Inflammatory macrophage treated with lipopolysaccharide for 1 hour (primary cell): Measurements from ENCODE around the gene AMACR.

Source experiments
- DNase-seq, 2 donors: peaks; one replicate each; pipeline ENCODE4 v3.0.0-alpha.2; 2020 to 2022

The AMACR gene

GRCh38 chr5:34007621-34008600 is at the start of gene AMACR:
AMACR (minus strand) TSS chr5:34008050; CDS start chr5:34008019, 31 bp downstream.
- DNase-seq = peak; percentile 89 to 93

- no peak for DNase-seq
Observed at GRCh38 chr5:34057569-34057968, 49.7 kb upstream of the AMACR start.

DNA sequence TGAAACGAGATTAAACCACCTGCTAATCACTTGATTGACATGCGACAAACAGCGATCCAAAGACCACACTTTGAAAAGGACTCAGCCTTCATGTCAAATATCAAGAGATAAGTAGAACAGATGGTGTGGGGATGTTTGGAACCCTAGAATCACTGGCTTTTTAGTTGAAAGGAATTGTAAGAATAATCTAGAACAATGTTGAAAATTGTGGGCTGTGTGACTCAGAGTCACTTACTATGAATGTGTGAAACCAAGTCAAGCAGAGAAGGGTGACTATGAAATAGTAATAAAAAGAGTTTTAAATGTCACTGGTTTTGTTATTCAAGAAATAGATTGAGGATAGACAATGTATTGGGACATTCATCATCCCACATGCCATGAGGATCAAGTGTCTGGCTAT is 49.3 kb upstream of the AMACR start:
- no peak for DNase-seq

DNA sequence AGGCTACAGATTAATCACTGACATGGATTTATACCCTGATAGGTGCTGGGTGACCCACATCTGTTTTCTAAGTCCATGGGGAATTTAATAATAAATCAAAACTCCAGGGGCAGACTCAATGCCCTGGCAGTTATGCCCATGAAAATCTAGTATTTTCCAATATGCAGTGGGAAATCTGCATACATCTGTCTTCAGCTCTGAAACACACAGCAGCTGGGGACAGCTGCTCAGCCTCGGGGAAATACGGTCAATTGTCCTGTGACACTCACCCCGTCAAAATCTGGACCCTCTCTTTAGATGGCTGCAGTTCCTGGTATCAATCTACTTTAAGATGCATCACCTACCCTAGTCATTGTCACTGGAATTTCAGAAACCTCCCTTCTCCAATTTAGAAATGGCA is 47.8 kb upstream of the AMACR start:
- no peak for DNase-seq

DNA sequence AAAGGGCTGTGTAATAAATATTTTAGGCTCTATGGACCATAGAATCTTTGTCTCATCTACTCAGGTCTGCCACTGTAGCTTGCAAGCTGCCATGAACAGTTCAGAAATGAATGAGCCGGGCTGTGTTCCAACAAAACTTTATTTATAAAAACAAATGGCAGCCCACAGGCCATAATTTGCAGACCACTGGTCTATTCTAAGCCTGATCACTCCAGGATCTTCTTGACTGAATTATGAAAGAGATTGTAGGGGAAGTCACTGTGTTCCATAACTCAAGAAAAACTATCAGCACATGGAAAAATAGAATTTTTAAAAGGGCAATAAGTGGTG is 46.5 kb upstream of the AMACR start:
- DNase-seq = no peak

DNA sequence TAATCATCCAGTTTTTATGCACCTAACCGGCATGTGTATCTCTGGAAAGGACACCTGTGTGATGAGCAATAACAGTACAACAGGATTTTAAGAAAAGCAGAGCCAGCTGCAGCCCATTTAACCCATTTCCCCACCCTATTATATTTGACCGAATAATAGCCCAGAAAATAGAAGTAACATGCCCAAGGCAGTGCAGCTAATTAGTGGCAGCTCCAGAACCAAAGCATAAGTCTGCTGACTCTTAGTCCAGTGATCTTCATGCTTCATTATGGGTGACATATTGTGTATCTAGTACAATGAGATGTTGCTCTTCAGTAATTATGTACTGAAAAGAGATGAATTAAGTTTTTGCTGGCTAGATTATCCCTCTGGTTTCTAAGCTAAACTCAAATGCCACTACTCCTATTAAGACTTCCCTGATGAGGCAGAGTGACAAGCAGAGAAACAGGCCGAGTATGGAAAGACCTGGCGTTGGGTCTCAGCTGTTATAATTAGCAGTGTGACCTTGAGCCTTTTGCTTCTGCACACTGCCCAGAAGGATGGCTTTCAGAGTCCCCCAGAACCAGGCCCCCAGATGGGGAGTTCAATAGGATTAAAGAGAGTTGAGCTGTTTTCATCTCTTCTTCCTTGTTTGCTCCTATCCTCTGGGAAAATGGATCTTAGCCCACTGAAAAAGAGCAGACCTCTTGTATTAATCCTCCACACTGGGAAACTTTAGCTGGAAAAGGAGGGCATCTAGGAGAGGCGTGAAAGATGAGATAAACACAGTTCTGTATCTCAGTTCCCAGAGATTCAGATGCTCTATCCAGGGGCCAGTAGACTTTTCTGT is 45.9 kb upstream of the AMACR start:
- no peak for DNase-seq

DNA sequence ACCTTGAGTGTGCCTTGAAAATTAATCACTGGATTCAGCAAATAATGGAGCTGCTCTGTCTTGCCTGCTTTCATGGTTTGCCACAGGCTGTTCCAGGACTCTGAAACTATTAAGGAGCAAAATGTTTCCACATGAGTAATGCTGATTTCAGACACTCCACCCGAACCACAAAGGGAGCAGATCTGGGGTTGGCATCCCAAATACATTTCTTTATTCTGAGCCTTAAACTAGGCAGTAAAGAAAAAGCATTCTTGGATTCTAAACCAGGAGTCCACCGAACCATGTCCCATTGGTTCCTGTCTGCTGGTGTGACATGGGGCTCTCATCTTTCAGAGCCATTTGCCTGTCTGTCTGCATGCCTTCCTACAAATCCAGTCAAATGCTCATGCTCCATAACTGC is 45.3 kb upstream of the AMACR start:
- no peak for DNase-seq

GRCh38 chr5:34051374-34051980 is 43.6 kb upstream of the AMACR start:
- DNase-seq = no peak

GRCh38 chr5:34047774-34048572 is 40.1 kb upstream of the AMACR start:
- DNase-seq = peak; percentile 16 to 25

DNA sequence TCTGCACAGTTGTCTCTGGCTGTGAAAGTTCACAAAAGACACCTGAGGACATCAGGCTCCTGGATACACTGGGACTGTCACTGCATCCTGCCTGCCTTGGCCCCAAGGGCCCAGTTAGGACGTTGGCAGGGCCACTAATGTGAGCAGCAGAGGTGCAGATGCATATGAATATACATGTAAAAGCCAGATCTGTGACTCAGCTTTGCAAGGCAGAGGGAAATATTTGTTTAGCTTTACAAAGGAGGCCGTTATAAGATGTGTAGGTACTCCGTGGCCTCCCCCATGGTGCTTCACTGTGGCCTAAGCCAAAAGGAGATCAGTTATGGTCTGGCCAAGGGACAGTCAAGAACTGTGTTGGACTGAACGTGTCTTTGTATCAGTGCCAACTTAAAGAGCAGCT is 39.3 kb upstream of the AMACR start:
- DNase-seq = no peak

DNA sequence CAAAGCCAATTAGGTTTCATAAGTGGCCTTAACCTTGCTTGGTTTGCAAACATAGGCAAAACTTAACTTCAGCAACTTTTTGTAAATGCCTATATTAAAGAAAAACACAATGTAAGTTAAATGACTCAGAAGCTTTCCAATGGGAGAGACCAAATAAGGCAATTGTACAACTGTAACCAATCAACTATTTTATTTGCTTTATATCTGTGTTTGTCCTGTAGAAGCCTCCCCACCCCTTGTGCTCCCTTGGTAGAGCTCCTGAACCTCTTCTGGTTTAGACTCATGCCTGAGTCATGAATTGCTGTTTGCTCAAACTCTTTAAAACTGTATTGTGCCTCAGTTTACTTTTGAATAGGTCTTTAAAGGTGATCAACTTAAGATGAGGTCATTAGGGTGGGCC is 38.1 kb upstream of the AMACR start:
- DNase-seq = no peak

DNA sequence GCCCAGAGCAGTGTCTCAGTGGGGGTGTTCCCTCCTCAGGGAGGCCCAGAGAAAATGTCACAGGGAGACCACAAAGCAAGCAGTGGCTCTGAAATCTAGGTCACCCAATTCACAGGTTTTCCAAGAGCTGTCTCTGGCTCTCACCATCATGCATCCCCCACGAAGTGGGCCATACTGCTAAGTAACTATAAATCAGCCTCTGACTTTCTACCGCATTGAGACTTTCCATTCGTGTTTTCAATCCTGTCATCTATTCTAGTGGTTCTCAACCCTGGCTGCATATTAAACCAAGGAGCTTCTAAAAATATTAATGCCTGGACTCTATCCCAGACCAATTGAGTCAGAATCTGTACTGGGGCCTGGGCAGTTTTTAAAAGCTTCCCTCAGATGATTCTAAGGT is 37.2 kb upstream of the AMACR start:
- DNase-seq = no peak

- no peak for DNase-seq
Observed at GRCh38 chr5:34043099-34043876, 35.4 kb upstream of the AMACR start, which contains the start of gene C1QTNF3. C1QTNF3 (minus strand) TSS chr5:34043213; CDS start chr5:34043125, 88 bp downstream.

GRCh38 chr5:34042321-34042720 is 34.5 kb upstream of the AMACR start:
- DNase-seq = peak in 1 of 2 donors; percentile 30

GRCh38 chr5:34041247-34041972 is 33.6 kb upstream of the AMACR start:
- DNase-seq = no peak

DNA sequence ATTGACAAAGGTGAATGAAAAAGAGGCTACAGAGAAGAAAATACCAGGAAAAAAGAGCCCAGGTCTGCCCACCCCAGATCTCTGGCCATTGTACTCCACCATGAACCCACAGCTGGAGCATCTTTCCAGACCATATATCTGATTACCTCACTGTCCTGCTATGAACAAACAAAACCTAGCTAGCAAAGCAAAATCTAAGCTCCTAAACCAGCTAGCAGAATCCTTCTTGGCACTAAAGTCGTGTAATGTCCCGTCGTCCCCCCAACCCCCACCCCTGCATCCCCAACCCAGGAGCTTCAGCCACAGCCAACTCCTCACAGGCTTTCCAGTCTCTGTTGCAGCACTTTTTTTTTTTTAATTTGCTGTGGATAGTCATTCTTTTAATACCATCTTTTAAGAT is 32.6 kb upstream of the AMACR start:
- DNase-seq = no peak

DNA sequence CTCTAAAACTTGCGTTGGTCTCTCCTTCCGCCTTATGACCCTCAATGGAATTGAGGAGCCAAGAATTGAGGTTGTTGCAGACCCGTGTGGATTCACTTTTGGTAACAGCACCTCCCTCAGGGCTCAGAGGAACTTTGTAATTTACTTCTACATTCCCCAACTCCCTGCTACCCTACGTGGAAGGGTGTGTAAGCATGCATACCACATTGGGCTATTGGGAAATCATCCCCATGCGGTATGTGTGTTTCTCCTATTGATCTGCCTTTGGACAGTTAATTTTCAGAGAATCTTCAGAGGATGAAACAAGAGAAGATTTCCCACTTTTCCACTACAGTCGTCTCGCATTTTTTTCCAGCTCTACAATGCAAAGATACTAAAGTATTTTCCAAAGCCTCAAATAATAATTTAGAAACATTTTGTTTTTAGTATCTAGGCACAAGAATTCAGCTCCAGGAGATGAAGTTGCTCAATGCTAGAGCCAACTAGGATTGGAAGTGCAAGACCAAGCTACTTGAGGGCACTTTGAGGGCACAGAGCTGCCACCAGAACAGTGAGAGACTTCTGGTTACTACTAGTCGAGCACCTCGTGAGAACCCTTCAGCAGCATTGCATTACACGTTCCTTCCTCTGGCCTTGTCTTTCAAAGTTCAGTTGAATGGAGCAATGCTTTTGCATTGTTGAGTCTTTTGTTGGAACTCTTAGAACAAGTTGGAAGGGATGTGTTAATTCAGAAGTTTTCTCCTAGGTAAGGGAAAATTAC is 31.7 kb upstream of the AMACR start:
- no peak for DNase-seq

GRCh38 chr5:34038838-34039237 is 31.0 kb upstream of the AMACR start:
- DNase-seq = no peak

GRCh38 chr5:34038390-34038789 is 30.5 kb upstream of the AMACR start:
- DNase-seq = no peak

- DNase-seq = no peak
Observed at GRCh38 chr5:34037726-34038125, 29.9 kb upstream of the AMACR start.
